CD4-positive, alpha-beta T cell (primary cell): Measurements from ENCODE around the gene FSTL4. TPM values are rescaled to one million over a fixed set of nuclear protein-coding genes. Genes with fewer than 3 reads are reported as not detected.

Source experiments
- ATAC-seq: fragments of 200-7000 bp; cut with Tn5 transposase; one replicate; pipeline ENCODE4 v1.10.0; 2022; ENCODE audit warnings: mild to moderate bottlenecking; ENCODE audit not compliant: poor library complexity
- CTCF ChIA-PET: fragments of 350-600 bp; sonication (Branson Sonifier 250); formaldehyde crosslinking; loops from one replicate; lab custom pipeline; 2021; ENCODE audit warnings: antibody characterized with exemption, inconsistent platforms; lab: Charles Lee
- POLR2A ChIA-PET: fragments of 350-600 bp; sonication (Branson Sonifier 250); formaldehyde crosslinking; loops from one replicate; lab custom pipeline; 2021; ENCODE audit warnings: antibody characterized with exemption, inconsistent platforms; lab: Charles Lee
- DNase-seq, 14 experiments: peaks; one replicate each; pipeline ENCODE4 v3.0.0-alpha.2; 2013 to 2020; ENCODE audit warnings: mixed read lengths in 2 of 14
- H3K27ac ChIP-seq, 2 donors: one replicate each; pipeline versions ENCODE4 v1.5.1 to v1.7.0; 2013; ENCODE audit warnings: low read length in 2 of 2, low read depth in 1 of 2, mild to moderate bottlenecking in 1 of 2
- H3K27me3 ChIP-seq, 2 experiments: 1 replicate in 1 of 2; 2 replicates in 1 of 2; pipeline versions ENCODE4 v1.6.1 to v1.7.0; 2013; ENCODE audit warnings: low read length in 2 of 2, control low read depth in 1 of 2, mild to moderate bottlenecking in 1 of 2, moderate library complexity in 1 of 2; ENCODE audit not compliant: insufficient read depth in 2 of 2, control insufficient read depth in 1 of 2
- H3K36me3 ChIP-seq: one replicate; pipeline ENCODE4 v1.6.1; 2013; ENCODE audit warnings: low read length, control low read depth; ENCODE audit not compliant: insufficient read depth
- H3K4me1 ChIP-seq: one replicate; pipeline ENCODE4 v1.6.1; 2013; ENCODE audit warnings: low read length, control low read depth; ENCODE audit not compliant: insufficient read depth
- H3K4me3 ChIP-seq: one replicate; pipeline ENCODE4 v1.5.1; 2013; ENCODE audit warnings: mild to moderate bottlenecking, low read length, moderate library complexity
- H3K9me3 ChIP-seq, 2 experiments: 1 replicate in 1 of 2; 2 replicates in 1 of 2; pipeline versions ENCODE4 v1.6.1 to v1.7.0; 2013; ENCODE audit warnings: low read length in 2 of 2, mild to moderate bottlenecking in 2 of 2, control low read depth in 1 of 2, moderate library complexity in 1 of 2; ENCODE audit not compliant: control insufficient read depth in 1 of 2, insufficient read depth in 1 of 2
- H3K27ac Mint-ChIP-seq: one replicate; pipeline ENCODE4 v1.8.0; 2020; ENCODE audit warnings: mixed read lengths
- H3K27me3 Mint-ChIP-seq: one replicate; pipeline ENCODE4 v1.8.0; 2021; ENCODE audit warnings: mixed read lengths
- H3K36me3 Mint-ChIP-seq: one replicate; pipeline ENCODE4 v1.8.0; 2021; ENCODE audit warnings: low read depth, mixed read lengths
- H3K4me1 Mint-ChIP-seq: one replicate; pipeline ENCODE4 v1.8.0; 2021; ENCODE audit warnings: low read depth, mixed read lengths
- H3K4me3 Mint-ChIP-seq: one replicate; pipeline ENCODE4 v1.8.0; 2020; ENCODE audit warnings: mild to moderate bottlenecking, mixed read lengths
- H3K9me3 Mint-ChIP-seq: one replicate; pipeline ENCODE4 v1.8.0; 2020; ENCODE audit warnings: mixed read lengths
- CTCF ChIP-seq: fragments of 200-600 bp; IDR thresholded peaks from one replicate; pipeline ENCODE4 v1.8.0; 2022; ENCODE audit warnings: antibody characterized with exemption, mild to moderate bottlenecking
- intact Hi-C, 2 experiments: fragments of 100-400 bp; cut with DNase I in 1 of 2; cut with micrococcal nuclease in 1 of 2; formaldehyde crosslinking; loops; one replicate each; pipeline versions ENCODE4 v1.15.1 to v1.9.0; 2023 to 2025; cut with DNase I, micrococcal nuclease
- total RNA-seq, 174 experiments: library from RNA in 2 of 174; stranded (reverse) in 2 of 174; gene quantifications; one replicate each; pipeline ENCODE4 v1.2.3 and lab custom pipeline; 2021 to 2026

Gene FSTL4
- total RNA-seq, 2 experiments from 2014 or later: not detected

GRCh38 chr5:133272345-133272744, 340.0 kb downstream of the FSTL4 start:
- DNase-seq: no peak
- H3K4me3 Mint-ChIP-seq: no peak overlapping the region
- no peaks in the 10 kb centered on the region for H3K27me3 Mint-ChIP-seq
- H3K36me3 Mint-ChIP-seq: no peaks in the 10 kb centered on the region
- TF ChIP-seq CTCF: no peak
- Histone ChIP-seq H3K9me3 (no peaks in the 10 kb centered on the region), H3K27ac (no peak overlapping the region), H3K27me3 (no peaks in the 10 kb centered on the region), H3K4me1 (no peaks in the 10 kb centered on the region), H3K36me3 (no peaks in the 10 kb centered on the region), H3K4me3 (no peak overlapping the region)
- no peaks in the 10 kb centered on the region for H3K4me1 Mint-ChIP-seq
- H3K9me3 Mint-ChIP-seq: no peaks in the 10 kb centered on the region
- ChIA-PET CTCF (no interaction called here), POLR2A (no interaction called here)
- ATAC-seq: no peak
- no peak overlapping the region for H3K27ac Mint-ChIP-seq
- intact Hi-C loops: no loop called here

- no peaks in the 10 kb centered on the region for H3K36me3 Mint-ChIP-seq
- no peak overlapping the region for H3K4me3 ChIP-seq
- DNase-seq (no peak), ATAC-seq (no peak)
- no peaks in the 10 kb centered on the region for H3K27me3 Mint-ChIP-seq
- no peaks in the 10 kb centered on the region for H3K9me3 Mint-ChIP-seq
- H3K27me3 ChIP-seq: no peaks in the 10 kb centered on the region
- H3K27ac Mint-ChIP-seq: no peak overlapping the region
- H3K36me3 ChIP-seq: no peaks in the 10 kb centered on the region
- no peaks in the 10 kb centered on the region for H3K4me1 ChIP-seq
- H3K4me3 Mint-ChIP-seq: no peak overlapping the region
- H3K27ac ChIP-seq: no peak overlapping the region
- intact Hi-C loops: no loop called here
- CTCF ChIA-PET: no interaction called here
- no peaks in the 10 kb centered on the region for H3K4me1 Mint-ChIP-seq
- H3K9me3 ChIP-seq: no peaks in the 10 kb centered on the region
- POLR2A ChIA-PET: no interaction called here
- TF ChIP-seq CTCF: no peak
These were observed 340.7 kb downstream of the FSTL4 start for GRCh38 chr5:133271606-133272005.

GRCh38 chr5:133269691-133270090, 342.6 kb downstream of the FSTL4 start:
- ChIA-PET POLR2A (no interaction called here), CTCF (no interaction called here)
- Histone ChIP-seq H3K4me3 (no peak overlapping the region), H3K4me1 (no peaks in the 10 kb centered on the region), H3K27me3 (no peaks in the 10 kb centered on the region), H3K27ac (no peak overlapping the region), H3K36me3 (no peaks in the 10 kb centered on the region), H3K9me3 (no peaks in the 10 kb centered on the region)
- H3K27me3 Mint-ChIP-seq: no peaks in the 10 kb centered on the region
- DNase-seq (no peak), ATAC-seq (no peak)
- H3K27ac Mint-ChIP-seq: no peak overlapping the region
- H3K36me3 Mint-ChIP-seq: no peaks in the 10 kb centered on the region
- H3K4me1 Mint-ChIP-seq: no peaks in the 10 kb centered on the region
- intact Hi-C loops: no loop called here
- TF ChIP-seq CTCF: no peak
- H3K4me3 Mint-ChIP-seq: no peak overlapping the region
- H3K9me3 Mint-ChIP-seq: no peaks in the 10 kb centered on the region
